Fibroblast of lung (primary cell): ENCODE results near the gene SSBP3. TPM values are rescaled to one million over a fixed set of nuclear protein-coding genes. Genes with fewer than 3 reads are reported as not detected.
"Not testable (repeated sequence)": the region's sequence is repeated elsewhere in the genome, so short reads cannot be mapped to it uniquely, and the experiment has no call there.

Experiments
- DNase-seq, 2 donors: peaks; one replicate each; pipeline versions ENCODE4 v3.0.0 to v3.0.0-alpha.2; 2010; ENCODE audit warnings: low read depth in 2 of 2
- H2AFZ ChIP-seq: 2 replicates; pipeline ENCODE4 v1.5.1; 2012; ENCODE audit warnings: low read length, control low read depth, inconsistent platforms
- H3K27ac ChIP-seq: 2 replicates; pipeline ENCODE4 v1.5.1; 2011; ENCODE audit warnings: low read length, control low read depth; ENCODE audit not compliant: insufficient read depth
- H3K27me3 ChIP-seq: 2 replicates; pipeline ENCODE4 v1.5.1; 2011; ENCODE audit warnings: mild to moderate bottlenecking, low read length; ENCODE audit not compliant: control insufficient read depth, insufficient read depth
- H3K36me3 ChIP-seq: 2 replicates; pipeline ENCODE4 v1.5.1; 2011; ENCODE audit warnings: low read length; ENCODE audit not compliant: control insufficient read depth, insufficient read depth
- H3K4me1 ChIP-seq: 2 replicates; pipeline ENCODE4 v1.5.1; 2011; ENCODE audit warnings: low read length; ENCODE audit not compliant: control insufficient read depth, insufficient read depth; ENCODE audit errors: extremely low read depth
- H3K4me2 ChIP-seq: 2 replicates; pipeline ENCODE4 v1.5.1; 2011; ENCODE audit warnings: low read length, control low read depth; ENCODE audit not compliant: insufficient read depth; ENCODE audit errors: extremely low read depth
- H3K4me3 ChIP-seq, 4 experiments: fragments of 200-600 bp in 1 of 4; sonication (generic) in 1 of 4; replicated peaks in 1 of 4; 2 replicates each; pipeline ENCODE4 v1.5.1; 2011 to 2016; ENCODE audit warnings: low read length in 4 of 4, low read depth in 3 of 4, mild to moderate bottlenecking in 3 of 4, control low read depth in 2 of 4, inconsistent platforms in 1 of 4, mixed read lengths in 1 of 4; ENCODE audit not compliant: insufficient read depth in 1 of 4; ENCODE audit errors: control extremely low read depth in 1 of 4
- H3K79me2 ChIP-seq: 2 replicates; pipeline ENCODE4 v1.5.1; 2012; ENCODE audit warnings: mild to moderate bottlenecking, low read length, inconsistent platforms; ENCODE audit not compliant: control insufficient read depth, insufficient read depth
- H3K9ac ChIP-seq: 2 replicates; pipeline ENCODE4 v1.5.1; 2011; ENCODE audit warnings: mild to moderate bottlenecking, low read length, control low read depth; ENCODE audit not compliant: insufficient read depth
- H3K9me3 ChIP-seq: 2 replicates; pipeline ENCODE4 v1.5.1; 2012; ENCODE audit warnings: low read depth, low read length; ENCODE audit not compliant: control insufficient read depth, insufficient read depth
- H4K20me1 ChIP-seq: 2 replicates; pipeline ENCODE4 v1.5.1; 2011; ENCODE audit warnings: low read length; ENCODE audit not compliant: control insufficient read depth, insufficient read depth; ENCODE audit errors: extremely low read depth
- EZH2 ChIP-seq: IDR thresholded peaks from 2 replicates; pipeline ENCODE4 v1.5.1; 2012; ENCODE audit warnings: low read length, control low read depth, mild to moderate bottlenecking; ENCODE audit errors: missing control alignments
- polyA plus RNA-seq, 2 donors: library from polyadenylated mRNA; depleted of rRNA in 1 of 2; stranded (reverse) in 1 of 2; unstranded in 1 of 2; fragments of >200 nt; gene quantifications; 2 replicates each; pipeline ENCODE4 v1.2.1, GENCODE V29; 2011 to 2012; ENCODE audit warnings: missing spikeins in 1 of 2
- total RNA-seq: library from RNA; depleted of rRNA; stranded (reverse); fragments of >200 nt; gene quantifications from 2 replicates; pipeline ENCODE4 v1.2.1, GENCODE V29; 2014
- TF ChIP-seq, protein P1 (sequence below), 2 donors: IDR thresholded peaks in 1 of 2; conservative IDR thresholded peaks in 1 of 2; 1 replicate in 1 of 2; 2 replicates in 1 of 2; pipeline ENCODE4 v1.5.1; 2011 to 2012; ENCODE audit warnings: low read length in 2 of 2, control low read depth in 1 of 2, inconsistent platforms in 1 of 2, low read depth in 1 of 2, mild to moderate bottlenecking in 1 of 2

Gene SSBP3
- total and polyA plus RNA-seq, 2 donors (not counting 1 experiment from before 2014, with no cell fraction given), result 9.4 to 26.4 TPM

DNA sequence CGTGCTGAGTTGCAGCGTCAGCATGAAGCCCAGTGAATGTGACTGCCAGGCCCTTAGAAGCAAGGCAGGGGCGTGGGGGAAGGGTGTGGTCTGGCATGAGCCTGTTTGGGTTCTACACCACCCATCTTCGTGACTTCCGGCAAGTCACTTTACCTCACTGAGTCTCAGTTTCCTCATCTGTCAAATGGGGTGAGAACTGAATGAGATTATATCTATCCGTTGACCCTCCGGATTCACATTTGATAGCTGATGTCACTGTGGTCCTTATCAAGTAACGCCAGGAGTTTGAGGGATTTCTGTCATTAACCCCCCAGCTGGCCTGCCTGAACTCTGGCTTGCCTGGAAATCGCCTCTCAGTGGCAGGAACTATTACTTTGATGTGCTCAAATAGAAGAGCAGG, 190.7 kb downstream of the SSBP3 start:
- Histone ChIP-seq H3K9me3 (no peaks in the 10 kb centered on the region), H3K36me3 (peaks cover 45% of the 10 kb centered on the region), H4K20me1 (no peaks in the 10 kb centered on the region), H2AFZ (no peak overlapping the region), H3K27ac (no peak overlapping the region), H3K9ac (no peak overlapping the region), H3K27me3 (no peaks in the 10 kb centered on the region), H3K4me3 (no peak overlapping the region), H3K4me1 (peaks cover 15% of the 10 kb centered on the region), H3K4me2 (no peak overlapping the region), H3K79me2 (no peaks in the 10 kb centered on the region)
- no peak for TF ChIP-seq EZH2
- TF ChIP-seq, protein P1, sequence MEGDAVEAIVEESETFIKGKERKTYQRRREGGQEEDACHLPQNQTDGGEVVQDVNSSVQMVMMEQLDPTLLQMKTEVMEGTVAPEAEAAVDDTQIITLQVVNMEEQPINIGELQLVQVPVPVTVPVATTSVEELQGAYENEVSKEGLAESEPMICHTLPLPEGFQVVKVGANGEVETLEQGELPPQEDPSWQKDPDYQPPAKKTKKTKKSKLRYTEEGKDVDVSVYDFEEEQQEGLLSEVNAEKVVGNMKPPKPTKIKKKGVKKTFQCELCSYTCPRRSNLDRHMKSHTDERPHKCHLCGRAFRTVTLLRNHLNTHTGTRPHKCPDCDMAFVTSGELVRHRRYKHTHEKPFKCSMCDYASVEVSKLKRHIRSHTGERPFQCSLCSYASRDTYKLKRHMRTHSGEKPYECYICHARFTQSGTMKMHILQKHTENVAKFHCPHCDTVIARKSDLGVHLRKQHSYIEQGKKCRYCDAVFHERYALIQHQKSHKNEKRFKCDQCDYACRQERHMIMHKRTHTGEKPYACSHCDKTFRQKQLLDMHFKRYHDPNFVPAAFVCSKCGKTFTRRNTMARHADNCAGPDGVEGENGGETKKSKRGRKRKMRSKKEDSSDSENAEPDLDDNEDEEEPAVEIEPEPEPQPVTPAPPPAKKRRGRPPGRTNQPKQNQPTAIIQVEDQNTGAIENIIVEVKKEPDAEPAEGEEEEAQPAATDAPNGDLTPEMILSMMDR (conservative IDR thresholded peaks at IDR 0.05 in 1 of 2, IDR thresholded peaks at IDR 0.05 in 1 of 2; ENCODE audit: low read depth in 1 of 2, low read length in 2 of 2), result no peak
- no peak for DNase-seq

- no peak overlapping the region for H3K4me2 ChIP-seq
- no peaks in the 10 kb centered on the region for H3K27me3 ChIP-seq
- H3K79me2 ChIP-seq, result no peaks in the 10 kb centered on the region
- no peak overlapping the region for H2AFZ ChIP-seq
- DNase-seq, result no peak
- peaks cover 48% of the 10 kb centered on the region for H3K36me3 ChIP-seq
- H4K20me1 ChIP-seq, result no peaks in the 10 kb centered on the region
- H3K27ac ChIP-seq, result no peak overlapping the region
- TF ChIP-seq, protein P1 (conservative IDR thresholded peaks at IDR 0.05 in 1 of 2, IDR thresholded peaks at IDR 0.05 in 1 of 2; ENCODE audit: low read depth in 1 of 2, low read length in 2 of 2), result no peak
- no peak for TF ChIP-seq EZH2
- H3K4me1 ChIP-seq, result no peaks in the 10 kb centered on the region
- no peak overlapping the region for H3K9ac ChIP-seq
- no peaks in the 10 kb centered on the region for H3K9me3 ChIP-seq
- no peak overlapping the region for H3K4me3 ChIP-seq
Measured at GRCh38 chr1:54212872-54213271, 193.3 kb downstream of the SSBP3 start.

GRCh38 chr1:54207896-54208295, 198.3 kb downstream of the SSBP3 start:
- not testable (repeated sequence) for H3K27me3 ChIP-seq, H4K20me1 ChIP-seq, DNase-seq, H2AFZ ChIP-seq, H3K79me2 ChIP-seq, H3K4me1 ChIP-seq, H3K9ac ChIP-seq, H3K4me3 ChIP-seq, H3K9me3 ChIP-seq, H3K27ac ChIP-seq, H3K4me2 ChIP-seq
- H3K36me3 ChIP-seq, result peaks cover 25% of the 10 kb centered on the region
